Measurements from ENCODE around the gene PSMB9.
"Not testable (repeated sequence)": the region's sequence is repeated elsewhere in the genome, so short reads cannot be mapped to it uniquely, and the experiment has no call there.

The PSMB9 gene

GRCh38 chr6:32853541-32854375, at the start of gene PSMB9, which contains the start of gene TAP1:
Gene PSMB9 (plus strand): TSS chr6:32854192. CDS start chr6:32854230, 38 bp downstream.
Gene TAP1 (minus strand): TSS chr6:32853704. CDS start chr6:32853636, 68 bp downstream.
- Histone ChIP-seq H3K27ac (peak within 1 kb of the TSS; percentile 87 to 100 (median 98)), H3K4me3 (peak within 1 kb of the TSS; percentile 81 to 95 (median 90))

GRCh38 chr6:32805404-32805803, 48.6 kb upstream of the PSMB9 start:
- H3K4me3 ChIP-seq, H3K27ac ChIP-seq: not testable (repeated sequence)

- H3K27ac ChIP-seq, result no peak overlapping the region
- H3K4me3 ChIP-seq, result no peak overlapping the region
Observed at GRCh38 chr6:32807020-32807580, 46.9 kb upstream of the PSMB9 start.

GRCh38 chr6:32809171-32809570, 44.8 kb upstream of the PSMB9 start:
- Histone ChIP-seq H3K27ac (no peak overlapping the region), H3K4me3 (no peak overlapping the region)

- no peak overlapping the region for H3K4me3 ChIP-seq
- peak overlapping the region in 1 of 21 experiments; percentile 22 for H3K27ac ChIP-seq
Observed at GRCh38 chr6:32814145-32814544, 39.8 kb upstream of the PSMB9 start.

GRCh38 chr6:32815115-32815514, 38.9 kb upstream of the PSMB9 start:
- Histone ChIP-seq H3K27ac (peak overlapping the region in 4 of 21 experiments; percentile 65 to 71 (median 68)), H3K4me3 (no peak overlapping the region)

- H3K27ac ChIP-seq, result peak overlapping the region in 18 of 21 experiments; percentile 30 to 74 (median 64)
- peak overlapping the region in 1 of 7 experiments; percentile 14 for H3K4me3 ChIP-seq
Observed at GRCh38 chr6:32815996-32816395, 38.0 kb upstream of the PSMB9 start.

GRCh38 chr6:32816746-32817204, 37.2 kb upstream of the PSMB9 start, which contains the start of gene HLA-DOB:
Gene HLA-DOB (minus strand): TSS chr6:32817002. CDS start chr6:32816951, 51 bp downstream.
- Histone ChIP-seq H3K27ac (peak within 1 kb of the TSS in 18 of 21 experiments; percentile 30 to 74 (median 64)), H3K4me3 (peak within 1 kb of the TSS in 4 of 7 experiments; percentile 0 to 14 (median 1))

- peak overlapping the region in 1 of 21 experiments; percentile 31 for H3K27ac ChIP-seq
- no peak overlapping the region for H3K4me3 ChIP-seq
Observed at GRCh38 chr6:32818867-32819266, 35.1 kb upstream of the PSMB9 start.

- Histone ChIP-seq H3K4me3 (no peak overlapping the region), H3K27ac (peak overlapping the region in 1 of 21 experiments; percentile 31)
Observed at GRCh38 chr6:32819729-32820128, 34.3 kb upstream of the PSMB9 start.

- H3K27ac ChIP-seq, result peak overlapping the region in 3 of 21 experiments; percentile 12 to 21 (median 17)
- no peak overlapping the region for H3K4me3 ChIP-seq
Observed at GRCh38 chr6:32825966-32826365, 28.0 kb upstream of the PSMB9 start.

- H3K4me3 ChIP-seq, result no peak overlapping the region
- H3K27ac ChIP-seq, result no peak overlapping the region
Observed at GRCh38 chr6:32827025-32827424, 27.0 kb upstream of the PSMB9 start.

GRCh38 chr6:32829495-32829894, 24.5 kb upstream of the PSMB9 start:
- H3K27ac ChIP-seq, result no peak overlapping the region
- H3K4me3 ChIP-seq, result no peak overlapping the region

GRCh38 chr6:32830017-32830416, 24.0 kb upstream of the PSMB9 start:
- H3K27ac ChIP-seq, result no peak overlapping the region
- H3K4me3 ChIP-seq, result no peak overlapping the region

- Histone ChIP-seq H3K27ac (no peak overlapping the region), H3K4me3 (no peak overlapping the region)
Observed at GRCh38 chr6:32830936-32831335, 23.1 kb upstream of the PSMB9 start.

- no peak overlapping the region for H3K27ac ChIP-seq
- no peak overlapping the region for H3K4me3 ChIP-seq
Observed at GRCh38 chr6:32832535-32832934, 21.5 kb upstream of the PSMB9 start.

GRCh38 chr6:32833664-32834063, 20.3 kb upstream of the PSMB9 start:
- H3K4me3 ChIP-seq, result no peak overlapping the region
- H3K27ac ChIP-seq, result no peak overlapping the region

GRCh38 chr6:32835167-32835893, 18.7 kb upstream of the PSMB9 start:
- H3K4me3 ChIP-seq, result no peak overlapping the region
- H3K27ac ChIP-seq, result no peak overlapping the region

GRCh38 chr6:32836873-32837272, 17.1 kb upstream of the PSMB9 start:
- peak overlapping the region in 1 of 21 experiments; percentile 96 for H3K27ac ChIP-seq
- H3K4me3 ChIP-seq, result no peak overlapping the region

- H3K27ac ChIP-seq, result peak overlapping the region; percentile 0 to 100 (median 91)
- H3K4me3 ChIP-seq, result peak overlapping the region; percentile 60 to 99 (median 81)
Observed at GRCh38 chr6:32837651-32838113, 16.3 kb upstream of the PSMB9 start.

All from skin epidermis (tissue), 12 donors.